HL-60 (cell line): Measurements from ENCODE around the gene SMIM13.

Source experiments
- DNase-seq, 2 experiments: peaks; one replicate each; pipeline ENCODE4 v3.0.0-alpha.2; 2010 to 2020; ENCODE audit warnings: low read depth in 1 of 2, low spot score in 1 of 2
- H3K27ac ChIP-seq: fragments of 250-450 bp; sonication (Bioruptor Pico); replicated peaks from 2 replicates; pipeline ENCODE4 v1.5.1; 2020; ENCODE audit warnings: mild to moderate bottlenecking, moderate library complexity
- H3K27me3 ChIP-seq: fragments of 250-450 bp; sonication (Bioruptor Pico); 2 replicates; pipeline ENCODE4 v1.5.1; 2021; ENCODE audit warnings: mild to moderate bottlenecking, moderate library complexity; ENCODE audit not compliant: insufficient read depth, poor library complexity, severe bottlenecking
- H3K4me3 ChIP-seq: replicated peaks from 2 replicates; pipeline ENCODE4 v1.5.1; 2011; ENCODE audit warnings: mild to moderate bottlenecking, control low read depth, low read length; ENCODE audit not compliant: insufficient read depth
- GABPA ChIP-seq: IDR thresholded peaks from 2 replicates; pipeline ENCODE4 v1.6.1; 2012; ENCODE audit warnings: low read depth
- POLR2AphosphoS5 ChIP-seq: IDR thresholded peaks from 2 replicates; pipeline ENCODE4 v1.6.1; 2012; ENCODE audit warnings: low read depth
- SPI1 ChIP-seq: IDR thresholded peaks from 2 replicates; pipeline ENCODE4 v1.6.1; 2012; ENCODE audit warnings: low read depth, mild to moderate bottlenecking, borderline replicate concordance
- TF ChIP-seq, protein P1 (sequence below): IDR thresholded peaks from 2 replicates; pipeline ENCODE4 v1.6.1; 2012; ENCODE audit warnings: low read depth; ENCODE audit not compliant: insufficient replicate concordance
- TF ChIP-seq, protein P2 (sequence below): IDR thresholded peaks from one replicate; pipeline ENCODE4 v1.5.1; 2011; ENCODE audit warnings: low read length, control low read depth, inconsistent platforms; ENCODE audit not compliant: insufficient read depth

SMIM13 gene

GRCh38 chr6:11098004-11098403, 4.4 kb downstream of the SMIM13 start:
- no peak overlapping the region for H3K27ac ChIP-seq
- TF ChIP-seq, protein P1, sequence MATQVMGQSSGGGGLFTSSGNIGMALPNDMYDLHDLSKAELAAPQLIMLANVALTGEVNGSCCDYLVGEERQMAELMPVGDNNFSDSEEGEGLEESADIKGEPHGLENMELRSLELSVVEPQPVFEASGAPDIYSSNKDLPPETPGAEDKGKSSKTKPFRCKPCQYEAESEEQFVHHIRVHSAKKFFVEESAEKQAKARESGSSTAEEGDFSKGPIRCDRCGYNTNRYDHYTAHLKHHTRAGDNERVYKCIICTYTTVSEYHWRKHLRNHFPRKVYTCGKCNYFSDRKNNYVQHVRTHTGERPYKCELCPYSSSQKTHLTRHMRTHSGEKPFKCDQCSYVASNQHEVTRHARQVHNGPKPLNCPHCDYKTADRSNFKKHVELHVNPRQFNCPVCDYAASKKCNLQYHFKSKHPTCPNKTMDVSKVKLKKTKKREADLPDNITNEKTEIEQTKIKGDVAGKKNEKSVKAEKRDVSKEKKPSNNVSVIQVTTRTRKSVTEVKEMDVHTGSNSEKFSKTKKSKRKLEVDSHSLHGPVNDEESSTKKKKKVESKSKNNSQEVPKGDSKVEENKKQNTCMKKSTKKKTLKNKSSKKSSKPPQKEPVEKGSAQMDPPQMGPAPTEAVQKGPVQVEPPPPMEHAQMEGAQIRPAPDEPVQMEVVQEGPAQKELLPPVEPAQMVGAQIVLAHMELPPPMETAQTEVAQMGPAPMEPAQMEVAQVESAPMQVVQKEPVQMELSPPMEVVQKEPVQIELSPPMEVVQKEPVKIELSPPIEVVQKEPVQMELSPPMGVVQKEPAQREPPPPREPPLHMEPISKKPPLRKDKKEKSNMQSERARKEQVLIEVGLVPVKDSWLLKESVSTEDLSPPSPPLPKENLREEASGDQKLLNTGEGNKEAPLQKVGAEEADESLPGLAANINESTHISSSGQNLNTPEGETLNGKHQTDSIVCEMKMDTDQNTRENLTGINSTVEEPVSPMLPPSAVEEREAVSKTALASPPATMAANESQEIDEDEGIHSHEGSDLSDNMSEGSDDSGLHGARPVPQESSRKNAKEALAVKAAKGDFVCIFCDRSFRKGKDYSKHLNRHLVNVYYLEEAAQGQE: no peak
- H3K27me3 ChIP-seq: no peaks in the 10 kb centered on the region
- no peak for DNase-seq
- no peak overlapping the region for H3K4me3 ChIP-seq

DNA sequence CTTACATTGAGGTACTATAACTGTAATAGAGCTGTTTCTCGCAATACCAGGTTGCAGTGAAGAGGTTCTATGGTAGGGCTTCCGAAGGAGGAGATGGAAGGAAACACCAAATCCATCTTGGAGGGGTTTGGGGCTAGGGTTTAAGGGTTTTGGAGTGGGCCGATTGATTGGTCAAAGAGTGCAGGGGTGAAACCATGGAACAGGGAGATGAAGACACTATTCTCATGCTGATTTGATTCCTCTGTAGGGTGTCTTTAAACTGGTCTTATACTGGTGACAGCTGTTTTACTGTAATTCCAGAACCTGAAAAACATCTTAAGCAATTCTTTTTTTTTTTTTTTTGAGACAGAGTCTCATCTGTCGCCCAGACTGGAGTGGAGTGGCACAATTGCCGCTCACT, 7.8 kb downstream of the SMIM13 start:
- Histone ChIP-seq H3K27me3 (no peaks in the 10 kb centered on the region), H3K27ac (no peak overlapping the region), H3K4me3 (no peak overlapping the region)
- DNase-seq: no peak
- TF ChIP-seq, protein P2, sequence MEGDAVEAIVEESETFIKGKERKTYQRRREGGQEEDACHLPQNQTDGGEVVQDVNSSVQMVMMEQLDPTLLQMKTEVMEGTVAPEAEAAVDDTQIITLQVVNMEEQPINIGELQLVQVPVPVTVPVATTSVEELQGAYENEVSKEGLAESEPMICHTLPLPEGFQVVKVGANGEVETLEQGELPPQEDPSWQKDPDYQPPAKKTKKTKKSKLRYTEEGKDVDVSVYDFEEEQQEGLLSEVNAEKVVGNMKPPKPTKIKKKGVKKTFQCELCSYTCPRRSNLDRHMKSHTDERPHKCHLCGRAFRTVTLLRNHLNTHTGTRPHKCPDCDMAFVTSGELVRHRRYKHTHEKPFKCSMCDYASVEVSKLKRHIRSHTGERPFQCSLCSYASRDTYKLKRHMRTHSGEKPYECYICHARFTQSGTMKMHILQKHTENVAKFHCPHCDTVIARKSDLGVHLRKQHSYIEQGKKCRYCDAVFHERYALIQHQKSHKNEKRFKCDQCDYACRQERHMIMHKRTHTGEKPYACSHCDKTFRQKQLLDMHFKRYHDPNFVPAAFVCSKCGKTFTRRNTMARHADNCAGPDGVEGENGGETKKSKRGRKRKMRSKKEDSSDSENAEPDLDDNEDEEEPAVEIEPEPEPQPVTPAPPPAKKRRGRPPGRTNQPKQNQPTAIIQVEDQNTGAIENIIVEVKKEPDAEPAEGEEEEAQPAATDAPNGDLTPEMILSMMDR: no peak
- TF ChIP-seq GABPA (no peak), SPI1 (no peak), POLR2AphosphoS5 (no peak)
- TF ChIP-seq, protein P1: no peak

- H3K4me3 ChIP-seq: no peak overlapping the region
- H3K27me3 ChIP-seq: no peaks in the 10 kb centered on the region
- DNase-seq: no peak
- no peak overlapping the region for H3K27ac ChIP-seq
- TF ChIP-seq, protein P2: no peak
- no peak for TF ChIP-seq GABPA
Measured at GRCh38 chr6:11103065-11103464, 9.4 kb downstream of the SMIM13 start.

DNA sequence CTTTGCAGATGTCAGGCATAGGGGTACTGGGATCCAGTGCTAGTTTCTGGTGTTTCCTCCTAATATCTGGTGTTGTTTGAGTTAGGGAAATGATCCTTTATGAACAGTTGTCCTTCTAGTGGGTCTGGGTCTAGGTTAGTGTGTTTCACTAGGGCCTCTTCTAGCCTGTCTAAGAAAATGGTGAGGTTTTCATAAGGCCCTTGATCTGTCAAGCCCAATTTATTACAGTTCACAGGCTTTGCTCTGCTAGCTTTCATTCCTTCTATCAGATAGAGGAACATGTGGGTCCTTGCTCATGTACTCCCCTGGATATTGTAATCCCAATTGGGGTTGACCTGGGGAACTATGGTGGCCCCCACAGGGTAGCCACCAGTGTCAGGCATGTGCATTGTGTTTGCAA, 15.1 kb downstream of the SMIM13 start:
- Histone ChIP-seq H3K27me3 (no peaks in the 10 kb centered on the region), H3K27ac (no peak overlapping the region), H3K4me3 (no peak overlapping the region)
- no peak for DNase-seq
- TF ChIP-seq POLR2AphosphoS5 (no peak), GABPA (no peak), SPI1 (no peak)
- TF ChIP-seq, protein P1: no peak
- TF ChIP-seq, protein P2: no peak
